OCI-LY3 (cell line): ENCODE results near the gene SDK1.

Experiments used
- H2AFZ ChIP-seq: fragments of 200-600, 300-600 bp; shearing (Covaris generic); 2 replicates; pipeline ENCODE4 v1.6.0; 2014; ENCODE audit warnings: antibody characterized with exemption, low read depth, low read length
- H3K27ac ChIP-seq: fragments of 200-600, 300-600 bp; sonication (generic); 2 replicates; pipeline ENCODE4 v1.5.1; 2014; ENCODE audit warnings: mild to moderate bottlenecking, low read length, moderate library complexity, mixed read lengths
- H3K27me3 ChIP-seq: fragments of 200-600, 300-600 bp; sonication (generic); 2 replicates; pipeline ENCODE4 v1.6.1; 2014; ENCODE audit warnings: low read depth, low read length, mixed read lengths
- H3K36me3 ChIP-seq: fragments of 200-600, 300-600 bp; sonication (generic); replicated peaks from 2 replicates; pipeline ENCODE3; 2014; ENCODE audit warnings: low read depth, low read length, mixed read lengths
- H3K4me1 ChIP-seq: fragments of 300-600, 200-600 bp; sonication (generic); 2 replicates; pipeline ENCODE4 v1.6.1; 2014; ENCODE audit warnings: low read length, mixed read lengths
- H3K4me2 ChIP-seq: fragments of 200-600, 300-600 bp; sonication (generic); 2 replicates; pipeline ENCODE4 v1.6.1; 2014; ENCODE audit warnings: low read length, mixed read lengths
- H3K4me3 ChIP-seq: fragments of 300-600, 200-600 bp; sonication (generic); 2 replicates; pipeline ENCODE4 v1.5.1; 2014; ENCODE audit warnings: antibody characterized with exemption, mild to moderate bottlenecking, low read length, moderate library complexity
- H3K79me2 ChIP-seq: fragments of 300-600, 200-600 bp; shearing (Covaris generic); 2 replicates; pipeline ENCODE4 v1.6.1; 2014; ENCODE audit warnings: mild to moderate bottlenecking, low read length, mixed read lengths
- H3K9ac ChIP-seq: fragments of 300-600, 200-600 bp; shearing (Covaris generic); 2 replicates; pipeline ENCODE4 v1.6.0; 2014; ENCODE audit warnings: mild to moderate bottlenecking, low read length, moderate library complexity
- H3K9me3 ChIP-seq: fragments of 200-600, 300-600 bp; shearing (Covaris generic); 2 replicates; pipeline ENCODE4 v1.6.1; 2014; ENCODE audit warnings: low read length, mixed read lengths; ENCODE audit not compliant: insufficient read depth
- H4K20me1 ChIP-seq: fragments of 200-600, 300-600 bp; sonication (generic); 2 replicates; pipeline ENCODE4 v1.6.1; 2016; ENCODE audit warnings: low read length, mixed read lengths; ENCODE audit not compliant: insufficient read depth
- CTCF ChIP-seq: fragments of 200-600, 300-600 bp; sonication (generic); IDR thresholded peaks from 2 replicates; pipeline ENCODE4 v1.5.1; 2014; ENCODE audit warnings: antibody characterized with exemption, low read length, low read depth
- EZH2phosphoT487 ChIP-seq: fragments of 200-600 bp; shearing (Covaris generic); IDR thresholded peaks from 2 replicates; pipeline ENCODE4 v1.6.1; 2018; ENCODE audit warnings: antibody characterized with exemption, mixed run types, low read depth

SDK1 gene

DNA sequence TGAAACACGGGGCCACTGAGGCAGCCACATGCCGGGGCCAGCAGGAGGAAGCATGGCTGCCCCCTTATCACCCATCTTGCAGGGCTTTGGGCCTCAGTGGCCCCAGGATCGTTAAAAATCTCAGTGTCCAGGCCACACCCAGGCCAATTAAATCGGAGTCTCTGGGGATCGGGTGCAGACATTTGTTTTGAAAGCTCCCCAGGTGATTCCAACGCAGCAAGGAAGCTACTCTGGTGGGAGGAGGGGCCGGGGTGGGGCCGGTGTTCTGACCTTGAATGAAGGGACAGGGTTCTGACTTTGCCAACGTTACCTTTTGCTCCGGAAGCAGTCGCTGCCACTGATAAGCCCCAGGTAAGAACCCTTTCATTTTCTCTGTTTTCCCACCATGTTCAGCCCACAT, 968.7 kb downstream of the SDK1 start:
- Histone ChIP-seq H4K20me1 (no peaks in the 10 kb centered on the region), H3K79me2 (no peaks in the 10 kb centered on the region), H3K9me3 (no peaks in the 10 kb centered on the region), H3K4me3 (no peak overlapping the region), H3K9ac (no peak overlapping the region), H3K4me2 (no peak overlapping the region), H2AFZ (no peak overlapping the region), H3K27me3 (no peaks in the 10 kb centered on the region), H3K36me3 (no peaks in the 10 kb centered on the region), H3K27ac (no peak overlapping the region), H3K4me1 (no peaks in the 10 kb centered on the region)
- no peak for TF ChIP-seq EZH2phosphoT487
- no peak for TF ChIP-seq CTCF

DNA sequence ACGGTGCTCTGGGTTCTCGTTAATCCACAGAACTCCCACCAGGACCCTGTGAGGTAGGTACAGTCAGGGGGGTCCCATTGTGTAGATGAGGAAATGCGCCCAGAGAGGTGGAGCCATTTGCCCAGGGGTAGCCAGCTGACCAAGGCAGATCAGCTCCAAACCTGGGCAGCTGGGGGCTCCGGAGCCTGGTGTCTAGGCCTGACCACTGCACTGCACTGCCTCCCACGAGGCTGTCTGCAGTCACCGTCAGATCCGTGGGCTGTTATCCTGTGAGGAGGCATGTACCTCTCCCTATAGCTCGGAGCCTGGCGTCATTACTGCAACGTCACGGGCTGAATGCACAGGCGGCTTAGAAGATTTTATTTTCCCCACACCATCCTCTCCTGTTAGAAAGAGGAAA, 969.2 kb downstream of the SDK1 start:
- H2AFZ ChIP-seq = no peak overlapping the region
- no peaks in the 10 kb centered on the region for H3K36me3 ChIP-seq
- no peak overlapping the region for H3K4me3 ChIP-seq
- no peaks in the 10 kb centered on the region for H3K27me3 ChIP-seq
- no peaks in the 10 kb centered on the region for H3K4me1 ChIP-seq
- no peak overlapping the region for H3K27ac ChIP-seq
- no peak overlapping the region for H3K4me2 ChIP-seq
- H3K9ac ChIP-seq = no peak overlapping the region
- H4K20me1 ChIP-seq = no peaks in the 10 kb centered on the region
- no peaks in the 10 kb centered on the region for H3K79me2 ChIP-seq
- no peak for TF ChIP-seq CTCF
- TF ChIP-seq EZH2phosphoT487 = no peak
- H3K9me3 ChIP-seq = no peaks in the 10 kb centered on the region

GRCh38 chr7:4270941-4271715, 970.1 kb downstream of the SDK1 start:
- Histone ChIP-seq H3K9ac (no peak overlapping the region), H3K4me1 (no peaks in the 10 kb centered on the region), H3K79me2 (no peaks in the 10 kb centered on the region), H3K9me3 (no peaks in the 10 kb centered on the region), H3K4me3 (no peak overlapping the region), H3K36me3 (no peaks in the 10 kb centered on the region), H2AFZ (no peak overlapping the region), H4K20me1 (no peaks in the 10 kb centered on the region), H3K27ac (no peak overlapping the region), H3K27me3 (no peaks in the 10 kb centered on the region), H3K4me2 (no peak overlapping the region)
- TF ChIP-seq CTCF (no peak), EZH2phosphoT487 (no peak)

- Histone ChIP-seq H3K9ac (no peak overlapping the region), H3K79me2 (no peaks in the 10 kb centered on the region), H3K4me3 (no peak overlapping the region), H3K4me2 (no peak overlapping the region), H3K27ac (no peak overlapping the region), H4K20me1 (no peaks in the 10 kb centered on the region), H3K36me3 (no peaks in the 10 kb centered on the region), H3K27me3 (no peaks in the 10 kb centered on the region), H3K9me3 (no peaks in the 10 kb centered on the region), H3K4me1 (no peaks in the 10 kb centered on the region), H2AFZ (no peak overlapping the region)
- TF ChIP-seq EZH2phosphoT487 = no peak
- no peak for TF ChIP-seq CTCF
Observed at GRCh38 chr7:4271716-4272015, 970.6 kb downstream of the SDK1 start.
